A673 (cell line): Measurements from ENCODE around the gene AP4E1. TPM values are rescaled to one million over a fixed set of nuclear protein-coding genes. Genes with fewer than 3 reads are reported as not detected.
A peak's percentile ranks its signal among the peaks of the same experiment; 100 is the strongest.

ENCODE experiments used
- Bru-seq: library from RNA; stranded (reverse); fragments of 400-500 nt; gene quantifications from one replicate; lab custom pipeline; 2021; lab: Mats Ljungman, UMichigan
- BruChase-seq, 2 experiments: library from RNA; stranded (reverse); fragments of 400-500 nt; gene quantifications; one replicate each; lab custom pipeline; 2021; lab: Mats Ljungman, UMichigan
- BruUV-seq: library from RNA; stranded (reverse); fragments of 400-500 nt; replicated peaks from 2 replicates; lab custom pipeline; 2021; lab: Mats Ljungman, UMichigan
- CTCF ChIA-PET: fragments of 300-600 bp; sonication (Branson Sonifier 250); formaldehyde crosslinking; loops from one replicate; lab custom pipeline; 2022; ENCODE audit warnings: antibody characterized with exemption; lab: Charles Lee
- POLR2A ChIA-PET: fragments of 300-600 bp; sonication (Branson Sonifier 250); formaldehyde crosslinking; loops from one replicate; lab custom pipeline; 2022; ENCODE audit warnings: antibody characterized with exemption; ENCODE audit not compliant: low non-redundant PET; lab: Charles Lee
- DNase-seq: peaks from one replicate; pipeline ENCODE4 v3.0.0-alpha.2; 2015; ENCODE audit warnings: low spot score
- H3K27ac ChIP-seq: fragments of 200-600 bp; sonication (generic); 2 replicates; pipeline ENCODE4 v1.5.1; 2016; ENCODE audit warnings: mixed run types, low read depth, mild to moderate bottlenecking, mixed read lengths, antibody characterized with exemption, low read length; ENCODE audit not compliant: poor library complexity, severe bottlenecking
- H3K27me3 ChIP-seq: fragments of 200-600 bp; sonication (generic); replicated peaks from 2 replicates; pipeline ENCODE4 v1.6.1; 2017; ENCODE audit warnings: mixed run types, low read depth, mild to moderate bottlenecking, mixed read lengths, antibody characterized with exemption, low read length; ENCODE audit not compliant: insufficient read depth, poor library complexity
- H3K36me3 ChIP-seq: fragments of 200-600 bp; sonication (generic); 2 replicates; pipeline ENCODE4 v1.6.1; 2016; ENCODE audit warnings: mixed run types, mild to moderate bottlenecking, mixed read lengths, antibody characterized with exemption, low read length; ENCODE audit not compliant: insufficient read depth, poor library complexity, severe bottlenecking
- H3K4me1 ChIP-seq: fragments of 200-600 bp; sonication (generic); 2 replicates; pipeline ENCODE4 v1.6.1; 2017; ENCODE audit warnings: mixed run types, mild to moderate bottlenecking, mixed read lengths, antibody characterized with exemption, low read length; ENCODE audit not compliant: insufficient read depth, poor library complexity, severe bottlenecking
- H3K4me3 ChIP-seq: fragments of 200-600 bp; sonication (generic); 2 replicates; pipeline ENCODE4 v1.5.1; 2016; ENCODE audit warnings: low read depth, mixed run types, mild to moderate bottlenecking, mixed read lengths, low read length; ENCODE audit not compliant: poor library complexity, severe bottlenecking
- H3K9me3 ChIP-seq: fragments of 200-600 bp; sonication (generic); 2 replicates; pipeline ENCODE4 v1.6.1; 2016; ENCODE audit warnings: mixed run types, low read depth, mild to moderate bottlenecking, mixed read lengths, antibody characterized with exemption, low read length; ENCODE audit not compliant: poor library complexity, severe bottlenecking
- CTCF ChIP-seq: fragments of 300-800, 200-600 bp; sonication (generic); conservative IDR thresholded peaks from 2 replicates; pipeline ENCODE4 v1.5.1; 2017; ENCODE audit warnings: low read depth, mild to moderate bottlenecking, antibody characterized with exemption, low read length, moderate library complexity, mixed read lengths
- EZH2 ChIP-seq: fragments of 200-600 bp; sonication (generic); IDR thresholded peaks from 2 replicates; pipeline ENCODE4 v1.6.1; 2017; ENCODE audit warnings: borderline replicate concordance, low read depth, mild to moderate bottlenecking, mixed read lengths, antibody characterized with exemption, low read length; ENCODE audit not compliant: poor library complexity, severe bottlenecking
- intact Hi-C: fragments of 100-400 bp; cut with micrococcal nuclease; formaldehyde crosslinking; loops from one replicate; pipeline ENCODE4 v1.10.0; 2022; ENCODE audit not compliant: unreplicated experiment
- long read RNA-seq: library from polyadenylated mRNA; stranded (forward); transcript quantifications from one replicate; pipeline ENCODE4 v2.0.0, GENCODE V29; 2022
- total RNA-seq: library from RNA; stranded (reverse); gene quantifications from 2 replicates; pipeline ENCODE4 v1.2.3, GENCODE V29; 2021

The AP4E1 gene
- total RNA-seq (13.7 and 13.9 TPM in 2 replicates), Bru-seq, nascent RNA (percentile 76 among the genes with signal in this experiment), BruChase-seq, experiment 1, labeled RNA remaining after a 2-hour chase (percentile 71 among the genes with signal in this experiment), BruChase-seq, experiment 2, labeled RNA remaining after a 6-hour chase (percentile 72 among the genes with signal in this experiment)
- long read RNA-seq, full-length matches to known transcripts: 7 of 13 reads
- long read RNA-seq, partial matches to known transcripts: 1 of 13 reads
- long read RNA-seq, other reads (novel, unspliced or antisense): 5 of 13 reads

GRCh38 chr15:50908209-50909009 lies at the start of gene AP4E1:
Gene AP4E1, plus strand, starts transcription at chr15:50908683. Its CDS starts 96 bp downstream, at chr15:50908779.
- peak within 1 kb of the TSS; percentile 92 for H3K4me3 ChIP-seq
- no peaks in the 10 kb centered on the region for H3K9me3 ChIP-seq
- ChIA-PET CTCF (interaction anchor here (0.7 kb wide), 1 partner anchor 754 kb away, joined by 3 read pairs; no protein-coding TSS in a partner anchor), POLR2A (no interaction called here)
- no peaks in the 10 kb centered on the region for H3K27me3 ChIP-seq
- H3K36me3 ChIP-seq: peaks cover 6% of the 10 kb centered on the region
- peak within 1 kb of the TSS; percentile 96 for H3K27ac ChIP-seq
- no TSS peak for BruUV-seq
- intact Hi-C loops: loop anchor here (1.0 to 5.0 kb wide), 2 partner anchors 233 to 756 kb away; no protein-coding TSS in a partner anchor
- peaks cover 11% of the 10 kb centered on the region for H3K4me1 ChIP-seq
- DNase-seq: peak; percentile 96
- TF ChIP-seq CTCF (peak; percentile 87), EZH2 (no peak)

GRCh38 chr15:50860824-50861223 lies 47.7 kb upstream of the AP4E1 start:
- H3K9me3 ChIP-seq: no peaks in the 10 kb centered on the region
- H3K27ac ChIP-seq: no peak overlapping the region
- CTCF ChIA-PET: no interaction called here
- POLR2A ChIA-PET: no interaction called here
- H3K4me1 ChIP-seq: peaks cover 3% of the 10 kb centered on the region
- no peak for TF ChIP-seq CTCF
- no peak for TF ChIP-seq EZH2
- no TSS peak for BruUV-seq
- intact Hi-C loops: no loop called here
- no peaks in the 10 kb centered on the region for H3K27me3 ChIP-seq
- DNase-seq: no peak
- H3K4me3 ChIP-seq: no peak overlapping the region
- H3K36me3 ChIP-seq: no peaks in the 10 kb centered on the region

DNA sequence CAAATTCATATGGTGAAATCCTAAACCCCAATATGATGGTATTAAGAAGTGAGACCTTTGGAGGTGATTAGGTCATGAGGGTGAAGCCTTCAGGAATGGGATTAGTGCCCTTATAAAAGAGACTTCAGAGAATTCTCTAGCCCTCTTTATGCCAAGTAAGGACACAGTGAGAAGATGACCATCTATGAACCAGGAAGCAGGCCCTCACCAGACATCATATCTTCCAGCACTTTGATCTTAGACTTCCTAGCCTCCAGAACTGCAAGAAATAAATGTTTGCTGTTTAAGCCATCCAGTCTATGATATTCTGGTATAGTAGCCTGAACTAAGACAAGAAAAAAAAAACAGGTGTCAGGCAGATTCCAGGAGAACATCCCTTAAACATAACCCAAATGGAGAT lies 45.9 kb upstream of the AP4E1 start:
- H3K36me3 ChIP-seq: no peaks in the 10 kb centered on the region
- no peak for DNase-seq
- CTCF ChIA-PET: interaction anchor here (0.6 kb wide), 1 partner anchor 447 kb away, joined by 4 read pairs; no protein-coding TSS in a partner anchor
- TF ChIP-seq EZH2: no peak
- TF ChIP-seq CTCF: no peak
- H3K4me1 ChIP-seq: peaks cover 4% of the 10 kb centered on the region
- no peak overlapping the region for H3K4me3 ChIP-seq
- intact Hi-C loops: no loop called here
- no peaks in the 10 kb centered on the region for H3K27me3 ChIP-seq
- BruUV-seq: no TSS peak
- POLR2A ChIA-PET: no interaction called here
- H3K9me3 ChIP-seq: no peaks in the 10 kb centered on the region
- H3K27ac ChIP-seq: no peak overlapping the region
